ENCODE data around the gene PTPRE. TPM values are rescaled to one million over a fixed set of nuclear protein-coding genes. Genes with fewer than 3 reads are reported as not detected.

The PTPRE gene
- total RNA-seq, 6 donors from 2014 or later = 49.9 to 89.2 (median 64.2) TPM

GRCh38 chr10:128084991-128085390 is 178.1 kb downstream of the PTPRE start:
- TF ChIP-seq POLR2A (IDR thresholded peaks at IDR 0.05) (no peak), POLR2AphosphoS5 (IDR thresholded peaks at IDR 0.05) (no peak), EP300 (IDR thresholded peaks at IDR 0.05) (no peak), CTCF (IDR thresholded peaks at IDR 0.05) (no peak)
- H3K4me3 ChIP-seq = no peak overlapping the region
- 92 to 93% methylated on average over 8 of the region's 8 CpGs for WGBS, 2 donors
- no peaks in the 10 kb centered on the region for H3K4me1 ChIP-seq
- H3K27me3 ChIP-seq = no peaks in the 10 kb centered on the region
- no peak for ATAC-seq (ENCODE audit: low FRiP score in 2 of 2)
- no peak for DNase-seq
- H3K36me3 ChIP-seq = peaks cover 0 to 44% (median 22%) of the 10 kb centered on the region in 4 donors
- no peaks in the 10 kb centered on the region for H3K9me3 ChIP-seq
- H3K27ac ChIP-seq = no peak overlapping the region

GRCh38 chr10:128086003-128086863 is 179.3 kb downstream of the PTPRE start:
- WGBS, 2 donors = 82 to 90% methylated on average over 4 to 10 of the region's 10 CpGs
- DNase-seq = no peak
- Histone ChIP-seq H3K4me3 (no peak overlapping the region), H3K9me3 (no peaks in the 10 kb centered on the region), H3K27ac (no peak overlapping the region), H3K27me3 (no peaks in the 10 kb centered on the region), H3K36me3 (peaks cover 0 to 31% (median 11%) of the 10 kb centered on the region in 4 donors), H3K4me1 (no peaks in the 10 kb centered on the region)
- peak in 1 of 2 donors; percentile 54 for ATAC-seq (ENCODE audit: low FRiP score in 2 of 2)
- TF ChIP-seq POLR2AphosphoS5 (IDR thresholded peaks at IDR 0.05) (no peak), EP300 (IDR thresholded peaks at IDR 0.05) (no peak), CTCF (IDR thresholded peaks at IDR 0.05) (no peak), POLR2A (IDR thresholded peaks at IDR 0.05) (no peak)

- H3K4me3 ChIP-seq = no peak overlapping the region
- no peak overlapping the region for H3K27ac ChIP-seq
- no peak for DNase-seq
- WGBS, 2 donors = 59 to 74% methylated on average over 7 of the region's 7 CpGs
- TF ChIP-seq CTCF (IDR thresholded peaks at IDR 0.05) (no peak), POLR2A (IDR thresholded peaks at IDR 0.05) (no peak), POLR2AphosphoS5 (IDR thresholded peaks at IDR 0.05) (no peak), EP300 (IDR thresholded peaks at IDR 0.05) (no peak)
- H3K36me3 ChIP-seq = peaks cover 0 to 25% (median 11%) of the 10 kb centered on the region in 4 donors
- H3K27me3 ChIP-seq = no peaks in the 10 kb centered on the region
- H3K9me3 ChIP-seq = no peaks in the 10 kb centered on the region
- no peak for ATAC-seq (ENCODE audit: low FRiP score in 2 of 2)
- no peaks in the 10 kb centered on the region for H3K4me1 ChIP-seq
These were observed 180.4 kb downstream of the PTPRE start for GRCh38 chr10:128087146-128087883.

- Histone ChIP-seq H3K4me3 (no peak overlapping the region), H3K27me3 (no peaks in the 10 kb centered on the region), H3K4me1 (no peaks in the 10 kb centered on the region), H3K36me3 (peaks cover 0 to 21% (median 10%) of the 10 kb centered on the region in 4 donors), H3K27ac (no peak overlapping the region), H3K9me3 (no peaks in the 10 kb centered on the region)
- no peak for ATAC-seq (ENCODE audit: low FRiP score in 2 of 2)
- 45 to 59% methylated on average over 9 to 12 of the region's 12 CpGs for WGBS, 2 donors
- DNase-seq = no peak
- no peak for TF ChIP-seq CTCF (IDR thresholded peaks at IDR 0.05)
- no peak for TF ChIP-seq POLR2A (IDR thresholded peaks at IDR 0.05)
- no peak for TF ChIP-seq EP300 (IDR thresholded peaks at IDR 0.05)
- TF ChIP-seq POLR2AphosphoS5 (IDR thresholded peaks at IDR 0.05) = no peak
These were observed 181.2 kb downstream of the PTPRE start for GRCh38 chr10:128087884-128088709.

Data from upper lobe of left lung (tissue), 6 donors.